ENCODE measurements around the gene TBC1D26. TPM values are rescaled to one million over a fixed set of nuclear protein-coding genes. Genes with fewer than 3 reads are reported as not detected.
"Not testable (repeated sequence)": the region's sequence is repeated elsewhere in the genome, so short reads cannot be mapped to it uniquely, and the experiment has no call there.

The TBC1D26 gene
- total and polyA plus RNA-seq, 2 of the 4 experiments (the other 2 are of a cell fraction), result 0.02 TPM; not detected in 1

DNA sequence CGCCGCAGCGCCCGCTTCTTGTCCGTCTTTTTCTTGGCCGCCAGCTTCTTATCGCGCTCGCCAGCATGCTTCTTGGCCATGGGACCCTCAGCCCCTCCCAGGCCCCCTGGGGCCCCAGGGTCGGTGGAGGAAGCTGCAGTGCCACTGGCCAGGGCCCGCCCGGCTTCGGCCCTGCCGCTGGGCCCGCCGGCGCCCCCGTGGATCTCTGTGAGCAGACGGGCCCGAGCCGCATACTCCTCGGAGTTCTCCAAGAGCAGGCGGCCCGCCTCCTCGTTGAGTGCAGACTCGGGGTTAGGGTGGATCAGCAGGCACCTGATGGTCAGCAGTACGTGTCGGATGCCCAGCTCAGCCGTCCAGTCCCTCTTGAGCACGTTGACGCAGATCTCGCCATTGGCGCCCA, 27.8 kb upstream of the TBC1D26 start:
- in situ Hi-C loops (cut with MboI; ENCODE audit: low sequenced_read_pairs); H4K5ac ChIP-seq (ENCODE audit: low read depth, low read length); H4K8ac ChIP-seq (ENCODE audit: low read depth in 2 of 2, low read length in 2 of 2); H2AK5ac ChIP-seq (ENCODE audit: low read depth, low read length); H2BK120ac ChIP-seq (ENCODE audit: low read depth, low read length); BruUV-seq (replicated peaks); H3K27me3 ChIP-seq (ENCODE audit: control insufficient read depth, insufficient read depth, low read length); H2AK9ac ChIP-seq (replicated peaks; ENCODE audit: low read depth, low read length, poor library complexity); H3K14ac ChIP-seq (replicated peaks; ENCODE audit: low read depth, low read length); H3K4me2 ChIP-seq (ENCODE audit: low read depth, low read length); H3K4me1 ChIP-seq (ENCODE audit: control insufficient read depth, insufficient read depth, low read length); DNase-seq; H3K79me1 ChIP-seq (ENCODE audit: low read depth in 1 of 2, low read length in 2 of 2); H3K23ac ChIP-seq (ENCODE audit: low read depth, low read length); H3K27ac ChIP-seq (ENCODE audit: insufficient read depth, low read length); H3K18ac ChIP-seq (ENCODE audit: low read depth, low read length); H2BK15ac ChIP-seq (ENCODE audit: low read depth, low read length); H2BK5ac ChIP-seq (ENCODE audit: low read depth, low read length, poor library complexity, severe bottlenecking); dilution Hi-C loops (cut with HindIII; ENCODE audit: low sequenced_read_pairs, unreplicated experiment); H4K20me1 ChIP-seq (ENCODE audit: insufficient read depth, low read length); H3K9me1 ChIP-seq (ENCODE audit: insufficient read depth, low read length); CTCF ChIA-PET; H4K91ac ChIP-seq (ENCODE audit: insufficient read depth, low read depth, low read length); H3K4ac ChIP-seq (ENCODE audit: low read depth, low read length); H3K9ac ChIP-seq (ENCODE audit: low read depth, low read length); intact Hi-C loops (cut with micrococcal nuclease); H3K56ac ChIP-seq (ENCODE audit: extremely low read depth, insufficient read depth, low read length); H3K4me3 ChIP-seq (ENCODE audit: insufficient read depth, low read depth, low read length); ATAC-seq (ENCODE audit: low read depth); H2AFZ ChIP-seq (replicated peaks; ENCODE audit: low read length, poor library complexity); H2BK20ac ChIP-seq (ENCODE audit: low read depth, low read length); POLR2A ChIA-PET (ENCODE audit: unreplicated experiment): not testable (repeated sequence)
- 100% methylated on average over 4 of the region's 33 CpGs; no CpG with 5 or more reads in 1 of the 2 experiments for WGBS, 2 experiments (ENCODE audit: extremely low coverage in 2 of 2, insufficient read length in 1 of 2)
- Histone ChIP-seq H3K9me3 (ENCODE audit: control insufficient read depth, insufficient read depth, low read length) (peaks cover 27% of the 10 kb centered on the region), H3K36me3 (ENCODE audit: control insufficient read depth, insufficient read depth, low read length) (peaks cover 35% of the 10 kb centered on the region)

GRCh38 chr17:15704813-15705212, 27.3 kb upstream of the TBC1D26 start:
- H3K4me2 ChIP-seq (ENCODE audit: low read depth, low read length); H3K18ac ChIP-seq (ENCODE audit: low read depth, low read length); H2AK5ac ChIP-seq (ENCODE audit: low read depth, low read length); H3K79me1 ChIP-seq (ENCODE audit: low read depth in 1 of 2, low read length in 2 of 2); CTCF ChIA-PET; H3K9me1 ChIP-seq (ENCODE audit: insufficient read depth, low read length); H4K91ac ChIP-seq (ENCODE audit: insufficient read depth, low read depth, low read length); H2BK5ac ChIP-seq (ENCODE audit: low read depth, low read length, poor library complexity, severe bottlenecking); DNase-seq; H3K27me3 ChIP-seq (ENCODE audit: control insufficient read depth, insufficient read depth, low read length); H2AFZ ChIP-seq (replicated peaks; ENCODE audit: low read length, poor library complexity); in situ Hi-C loops (cut with MboI; ENCODE audit: low sequenced_read_pairs); dilution Hi-C loops (cut with HindIII; ENCODE audit: low sequenced_read_pairs, unreplicated experiment); H3K27ac ChIP-seq (ENCODE audit: insufficient read depth, low read length); H3K23ac ChIP-seq (ENCODE audit: low read depth, low read length); H3K4me1 ChIP-seq (ENCODE audit: control insufficient read depth, insufficient read depth, low read length); H2BK15ac ChIP-seq (ENCODE audit: low read depth, low read length); H3K4ac ChIP-seq (ENCODE audit: low read depth, low read length); H3K14ac ChIP-seq (replicated peaks; ENCODE audit: low read depth, low read length); H3K4me3 ChIP-seq (ENCODE audit: insufficient read depth, low read depth, low read length); H4K20me1 ChIP-seq (ENCODE audit: insufficient read depth, low read length); H2BK120ac ChIP-seq (ENCODE audit: low read depth, low read length); BruUV-seq (replicated peaks); ATAC-seq (ENCODE audit: low read depth); H3K56ac ChIP-seq (ENCODE audit: extremely low read depth, insufficient read depth, low read length); H4K5ac ChIP-seq (ENCODE audit: low read depth, low read length); H2BK20ac ChIP-seq (ENCODE audit: low read depth, low read length); H2AK9ac ChIP-seq (replicated peaks; ENCODE audit: low read depth, low read length, poor library complexity); POLR2A ChIA-PET (ENCODE audit: unreplicated experiment); intact Hi-C loops (cut with micrococcal nuclease); H3K9ac ChIP-seq (ENCODE audit: low read depth, low read length); H4K8ac ChIP-seq (ENCODE audit: low read depth in 2 of 2, low read length in 2 of 2): not testable (repeated sequence)
- WGBS, 2 experiments (ENCODE audit: extremely low coverage in 2 of 2, insufficient read length in 1 of 2), result 96% methylated on average over 17 of the region's 32 CpGs; no CpG with 5 or more reads in 1 of the 2 experiments
- peaks cover 35% of the 10 kb centered on the region for H3K36me3 ChIP-seq (ENCODE audit: control insufficient read depth, insufficient read depth, low read length)
- H3K9me3 ChIP-seq (ENCODE audit: control insufficient read depth, insufficient read depth, low read length), result peaks cover 27% of the 10 kb centered on the region

All from IMR-90 (cell line).